ENCODE data around the gene SLC9A9.

SLC9A9 gene

DNA sequence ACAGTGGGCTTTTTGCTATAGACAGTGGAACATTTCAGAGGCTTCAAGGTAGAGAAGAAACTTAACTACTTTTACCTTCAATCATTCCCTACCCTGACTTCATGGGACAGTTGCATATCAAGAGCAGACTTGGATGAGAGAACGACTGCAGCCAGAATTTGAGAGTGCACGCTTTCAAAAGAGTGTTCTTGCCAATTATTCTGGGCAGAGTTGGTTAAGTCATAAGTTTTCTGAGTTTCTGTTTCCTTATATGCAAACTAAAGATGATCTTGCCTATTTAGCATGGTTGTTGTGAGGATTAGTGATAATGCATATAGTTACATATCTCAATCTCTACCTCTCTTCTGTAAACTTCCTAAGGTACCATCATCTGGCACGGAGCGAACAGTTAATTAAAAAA is 7.6 kb downstream of the SLC9A9 start:
- DNase-seq, result no peak

DNA sequence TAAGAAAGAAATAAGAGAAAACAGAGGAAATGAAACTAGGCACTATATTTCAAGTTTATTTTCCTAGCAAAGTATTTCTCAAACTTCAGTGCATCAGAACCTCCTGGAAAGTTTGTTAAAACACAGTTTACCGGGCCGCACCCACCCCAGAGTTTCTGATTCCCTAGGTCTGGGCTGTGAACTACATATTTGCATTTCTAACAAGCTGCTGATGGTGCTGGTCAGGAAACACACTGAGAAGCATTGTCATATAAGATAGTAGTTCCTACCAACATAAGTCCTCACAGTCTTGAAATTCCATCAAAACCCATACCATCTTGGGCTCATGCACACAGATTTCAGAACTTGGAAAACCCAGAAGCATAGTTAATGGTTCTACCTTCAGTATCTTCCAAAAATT is 8.3 kb downstream of the SLC9A9 start:
- no peak for DNase-seq

DNA sequence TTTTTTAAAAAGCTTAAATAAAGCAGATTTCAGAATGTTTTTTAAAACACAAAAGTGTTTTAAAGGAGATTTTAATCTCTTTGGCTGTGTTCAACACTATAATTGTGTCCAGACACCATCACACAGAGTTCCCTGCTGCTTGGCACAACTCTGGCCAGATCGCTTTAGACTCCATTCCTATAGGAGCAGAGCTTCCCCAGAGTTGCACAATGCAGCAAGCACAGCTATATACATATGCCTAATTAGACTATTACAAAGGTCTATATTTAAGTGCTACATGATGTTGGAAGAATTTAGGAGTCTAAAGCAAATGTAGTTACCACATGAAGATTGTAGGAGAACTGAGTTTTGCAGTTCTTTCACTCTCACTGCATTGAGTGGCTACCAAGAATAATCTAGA is 11.2 kb downstream of the SLC9A9 start:
- no peak for DNase-seq

DNA sequence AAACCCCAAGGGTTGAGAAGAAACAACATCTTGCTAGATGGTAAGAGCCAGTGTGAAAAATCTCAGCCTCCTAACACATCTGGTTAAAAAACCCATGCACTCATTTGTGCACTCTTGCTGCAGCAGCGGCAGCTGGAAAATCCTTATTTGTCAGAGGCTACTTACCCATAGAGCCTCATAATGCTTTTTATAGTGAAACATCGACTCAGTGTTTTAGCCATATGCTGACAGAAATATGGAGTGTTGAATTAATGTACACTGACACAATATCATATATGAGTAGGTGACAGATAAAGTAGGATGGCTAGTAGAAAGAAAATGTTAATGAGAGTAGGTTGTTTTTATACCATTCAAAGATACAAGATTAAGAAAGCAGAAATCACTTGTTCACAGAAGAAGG is 13.0 kb downstream of the SLC9A9 start:
- peak; percentile 76 for DNase-seq

DNA sequence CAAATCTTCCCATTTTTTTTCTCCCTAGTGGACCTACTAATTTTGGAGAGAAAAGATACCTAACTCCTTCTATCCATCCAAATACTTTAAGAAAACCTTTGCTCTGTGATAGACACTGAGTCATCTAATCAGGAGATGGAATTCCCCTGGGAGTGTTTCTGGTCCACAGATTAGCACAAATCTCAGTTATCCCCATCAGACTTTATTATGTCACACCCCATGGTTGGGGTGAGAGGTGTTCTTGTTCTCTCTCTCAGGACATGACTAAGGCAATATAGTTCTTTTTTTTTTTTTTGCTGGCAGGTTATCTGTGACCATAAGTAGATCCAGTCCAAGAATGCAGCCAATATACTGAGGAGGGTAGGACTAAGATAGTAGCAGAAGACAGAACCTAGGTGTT is 15.8 kb downstream of the SLC9A9 start:
- DNase-seq, result peak; percentile 67

DNA sequence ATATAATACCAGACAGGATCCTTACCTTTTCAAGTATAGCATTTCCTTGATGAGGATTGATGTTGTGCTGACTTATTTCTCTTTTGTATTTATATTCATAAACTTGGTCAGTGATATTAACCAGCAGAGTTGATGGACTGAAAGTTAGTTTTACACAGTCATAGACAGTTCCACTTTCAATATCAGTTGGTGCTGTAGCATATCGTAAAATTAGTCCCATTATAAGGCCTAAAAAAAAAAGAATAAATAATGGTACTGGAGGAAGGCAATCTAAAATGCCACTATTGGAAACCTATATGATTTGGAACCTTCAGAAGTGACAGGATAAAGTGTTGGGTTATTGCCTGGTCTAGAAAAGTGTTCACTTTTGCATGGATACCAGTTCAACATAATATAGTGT is 16.3 kb downstream of the SLC9A9 start:
- DNase-seq, result peak; percentile 61

DNA sequence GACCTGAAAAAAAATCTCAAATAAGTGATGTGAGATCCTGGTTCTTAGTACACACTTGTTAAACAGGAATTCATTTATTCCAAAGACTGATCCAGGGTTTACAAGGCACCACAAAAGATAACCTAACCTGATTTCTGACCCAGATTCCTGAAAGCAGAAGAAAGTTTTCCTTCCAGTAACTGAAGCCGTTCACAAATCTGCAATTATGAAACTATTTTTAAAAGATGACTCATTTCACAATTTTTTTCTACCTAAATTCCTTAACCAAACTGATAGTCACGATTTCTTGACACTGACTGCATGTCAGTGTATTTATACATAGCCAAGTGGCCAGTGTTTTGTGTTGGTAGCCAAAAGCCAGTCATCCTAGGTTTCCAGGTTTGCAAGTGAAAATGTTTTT is 17.1 kb downstream of the SLC9A9 start:
- peak; percentile 75 for DNase-seq

DNA sequence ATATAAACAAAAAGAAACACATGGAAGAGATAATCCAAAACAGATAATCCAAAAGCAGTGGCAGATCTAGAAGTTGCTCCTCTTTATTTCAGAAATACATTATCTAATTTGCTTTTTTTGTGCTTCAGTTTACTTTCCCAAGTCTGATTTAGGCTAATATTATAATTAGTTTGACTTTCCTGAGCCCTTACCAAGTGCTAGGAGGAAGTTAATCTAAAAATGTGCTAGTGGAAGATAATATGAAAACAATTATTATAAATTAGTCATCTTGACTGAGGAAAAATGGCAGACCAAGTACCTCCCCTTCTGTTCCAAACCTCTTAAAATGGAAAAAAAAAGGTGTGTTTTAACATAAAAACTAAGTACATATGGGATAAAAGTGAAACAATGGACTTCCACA is 17.5 kb downstream of the SLC9A9 start:
- no peak for DNase-seq

DNA sequence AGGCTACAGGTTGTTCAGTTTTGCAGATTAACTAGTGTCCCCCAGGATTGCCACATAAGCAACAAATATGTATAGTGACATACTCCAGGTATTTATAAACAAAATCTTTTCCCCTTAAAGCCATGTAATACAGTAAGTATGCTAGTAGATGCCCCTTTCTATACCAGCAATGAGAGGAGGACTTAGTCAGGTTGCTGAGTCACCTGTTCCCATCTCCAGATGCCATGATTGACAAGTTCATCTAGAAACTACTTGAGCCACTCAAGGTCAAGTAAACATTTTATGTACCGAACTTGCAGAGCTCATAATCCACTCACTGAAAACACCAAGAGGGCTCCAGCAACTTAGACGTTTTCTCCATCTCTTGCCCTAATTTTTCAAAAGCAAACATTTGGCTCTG is 18.2 kb downstream of the SLC9A9 start:
- peak; percentile 58 for DNase-seq

DNA sequence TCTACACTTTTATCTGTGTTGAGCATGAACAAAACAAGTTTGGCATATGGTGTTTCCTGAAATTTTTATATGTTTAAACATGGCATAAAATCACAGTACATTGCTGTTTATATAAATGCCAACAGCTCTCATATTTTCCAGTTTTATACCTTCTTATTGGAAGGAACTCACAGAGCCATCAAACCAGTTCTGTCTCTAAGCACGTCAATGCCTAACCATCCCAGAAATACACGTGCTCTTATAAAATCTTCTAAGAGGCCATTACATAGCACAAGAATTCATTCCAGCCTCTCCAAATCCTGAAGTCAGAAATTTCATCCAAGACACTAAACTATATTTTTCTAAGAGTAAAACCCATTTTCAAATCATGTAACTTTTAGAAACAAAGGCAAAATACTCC is 20.8 kb downstream of the SLC9A9 start:
- no peak for DNase-seq

DNA sequence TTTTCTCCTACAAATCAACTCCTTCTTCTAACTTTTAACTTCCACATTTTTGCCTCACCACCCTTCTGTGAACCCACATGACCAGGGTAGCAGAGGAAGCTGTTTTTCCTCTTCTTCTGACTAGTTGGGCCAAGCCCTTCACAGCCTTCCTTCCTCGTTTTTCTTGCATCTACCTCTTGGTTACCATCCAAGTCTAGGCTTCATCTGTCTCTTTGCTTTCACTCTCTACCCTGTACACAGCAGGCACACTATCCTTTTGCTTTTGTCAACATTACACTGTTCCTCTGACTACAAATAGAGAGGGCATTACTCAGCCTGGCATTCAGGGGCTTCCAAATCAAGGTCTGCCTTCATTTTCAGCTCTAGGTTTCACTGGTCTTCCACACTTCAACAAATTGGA is 22.0 kb downstream of the SLC9A9 start:
- no peak for DNase-seq

DNA sequence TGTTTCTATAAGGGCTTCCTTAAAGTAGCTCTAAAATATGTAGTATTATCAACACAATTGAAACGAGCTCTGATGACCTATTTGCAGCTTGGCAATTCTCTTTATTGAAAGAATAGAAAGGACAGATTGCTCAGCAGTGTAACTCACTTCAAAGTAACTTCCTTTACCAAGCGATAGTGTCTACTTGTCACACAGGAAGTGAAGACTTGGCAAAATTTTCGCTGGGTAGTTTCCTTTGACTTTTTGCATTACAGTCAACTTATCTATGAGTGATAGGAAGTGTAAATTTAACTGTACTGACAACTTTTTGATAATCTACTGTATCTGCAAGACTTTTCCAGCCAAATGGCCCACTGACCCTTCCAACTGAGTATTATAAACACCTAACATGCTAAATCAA is 22.8 kb downstream of the SLC9A9 start:
- DNase-seq, result peak; percentile 78

DNA sequence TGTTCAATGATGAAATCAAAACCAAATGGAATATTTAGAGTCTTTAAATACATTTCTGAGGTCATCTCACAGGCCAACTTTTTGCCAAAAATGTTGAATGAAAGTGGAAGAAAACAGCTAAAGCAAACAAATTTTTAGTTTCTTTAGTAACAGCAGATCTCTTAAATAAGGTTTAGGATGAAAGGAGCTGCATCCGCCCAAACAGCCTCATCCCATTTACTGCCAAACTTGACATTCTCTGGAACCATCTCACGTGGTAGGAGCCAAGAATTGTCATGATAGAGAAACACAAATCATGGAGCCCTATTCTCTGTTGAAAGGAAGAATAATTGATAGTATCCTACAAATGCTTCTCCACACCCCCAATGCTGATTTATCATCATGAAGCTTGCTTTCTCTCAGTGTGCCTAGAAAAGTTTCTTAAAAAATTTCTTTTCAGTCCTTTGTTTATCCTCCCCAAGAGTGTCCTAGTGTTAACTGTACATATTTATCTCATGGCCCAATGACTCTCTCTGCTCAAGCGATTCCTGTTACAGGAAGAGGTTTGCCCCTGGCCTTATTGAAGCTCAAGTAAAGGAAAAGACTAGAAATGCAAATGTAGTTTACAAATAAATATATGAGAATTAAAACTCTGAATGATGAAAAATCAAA is 23.4 kb downstream of the SLC9A9 start:
- no peak for DNase-seq

DNA sequence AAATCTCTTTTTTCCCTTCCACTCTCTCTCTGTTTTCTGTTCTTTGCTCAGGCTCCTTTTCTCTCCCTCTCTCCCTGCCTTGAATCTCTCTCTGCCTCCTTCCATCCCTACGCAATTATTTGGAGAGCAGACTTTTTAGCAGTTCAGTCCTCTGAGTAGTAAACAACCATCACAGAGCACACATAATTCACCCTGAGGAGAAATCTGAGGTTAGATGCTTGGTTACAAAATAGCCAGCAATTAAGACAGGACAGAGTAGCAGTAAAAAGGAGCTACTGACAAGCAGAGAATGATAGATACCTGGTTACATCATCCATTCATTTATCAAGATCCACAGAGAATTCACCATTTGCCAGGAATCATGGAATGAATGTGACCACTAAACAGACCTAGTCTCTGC is 25.5 kb downstream of the SLC9A9 start:
- no peak for DNase-seq

DNA sequence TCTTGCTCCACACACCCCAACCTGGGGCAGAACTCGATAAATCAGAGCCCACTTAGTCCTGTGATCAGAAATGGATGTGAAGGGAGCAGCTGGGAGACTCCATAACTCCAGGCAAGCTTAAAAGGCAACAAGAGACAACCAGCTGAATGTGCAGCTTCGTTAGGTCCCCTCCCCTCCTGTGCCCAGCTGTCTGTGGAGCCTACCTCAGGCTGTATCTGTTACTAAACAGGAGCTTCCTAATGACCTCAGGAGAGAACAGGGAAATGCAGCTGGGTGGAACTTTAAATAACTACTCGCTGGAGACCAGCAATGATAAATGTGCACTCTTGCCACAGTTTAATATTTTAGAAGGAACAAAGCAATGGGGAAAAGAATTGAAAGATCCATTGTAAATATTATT is 25.9 kb downstream of the SLC9A9 start:
- no peak for DNase-seq

DNA sequence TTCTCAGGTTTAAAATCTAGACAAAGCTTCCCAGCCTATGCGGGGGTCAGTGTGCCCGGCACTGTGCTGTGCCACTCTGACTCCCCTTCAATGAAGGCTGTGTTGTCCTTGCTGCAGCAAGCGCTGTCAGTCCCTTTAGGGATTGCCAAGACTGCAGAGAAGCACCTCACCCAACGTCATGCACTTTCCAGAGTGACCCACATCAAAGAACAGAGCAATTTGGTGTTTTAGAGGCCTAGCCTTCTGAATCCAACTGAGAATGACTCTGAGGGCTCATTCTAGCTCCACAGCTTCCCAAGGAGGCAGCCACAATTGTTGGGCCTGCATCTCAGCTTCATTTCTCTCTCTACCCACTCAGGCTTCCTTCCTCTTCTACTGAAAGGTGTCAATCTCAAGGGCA is 26.4 kb downstream of the SLC9A9 start:
- DNase-seq, result no peak

DNA sequence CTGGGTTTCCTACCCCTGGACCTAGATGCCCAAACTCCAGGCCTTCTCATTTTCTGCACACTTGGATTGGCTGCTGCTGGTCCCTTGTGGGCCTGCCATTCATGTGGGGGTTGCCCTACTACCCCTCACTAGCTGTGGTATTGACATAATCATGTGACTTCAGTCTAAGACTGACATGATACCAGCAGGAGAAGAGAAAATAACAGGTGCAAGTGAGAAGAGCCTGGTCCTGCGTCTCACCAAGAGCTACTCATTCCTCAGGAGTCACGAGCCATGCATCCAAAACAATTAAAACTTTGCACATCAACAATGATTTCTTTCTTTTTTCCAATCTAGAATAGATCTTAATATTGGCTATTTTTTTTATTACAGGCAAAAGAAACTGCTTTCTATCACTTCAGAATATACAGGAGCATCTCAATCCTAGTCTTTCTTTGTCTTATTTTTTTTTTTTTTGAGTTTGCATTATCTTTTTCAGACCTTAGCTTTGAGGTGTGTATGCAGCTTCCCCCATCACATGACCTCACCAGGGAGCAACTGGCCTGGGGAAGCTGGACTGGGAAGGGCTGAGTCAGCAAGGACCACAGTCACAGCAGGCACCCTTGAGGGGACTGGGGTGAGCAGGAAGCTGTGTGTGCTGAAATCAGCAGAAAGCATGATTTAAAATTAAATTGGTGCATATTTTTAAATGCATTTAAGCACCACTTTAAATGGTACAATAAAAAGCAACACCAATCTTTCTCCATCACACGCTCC is 27.6 kb downstream of the SLC9A9 start:
- no peak for DNase-seq

DNA sequence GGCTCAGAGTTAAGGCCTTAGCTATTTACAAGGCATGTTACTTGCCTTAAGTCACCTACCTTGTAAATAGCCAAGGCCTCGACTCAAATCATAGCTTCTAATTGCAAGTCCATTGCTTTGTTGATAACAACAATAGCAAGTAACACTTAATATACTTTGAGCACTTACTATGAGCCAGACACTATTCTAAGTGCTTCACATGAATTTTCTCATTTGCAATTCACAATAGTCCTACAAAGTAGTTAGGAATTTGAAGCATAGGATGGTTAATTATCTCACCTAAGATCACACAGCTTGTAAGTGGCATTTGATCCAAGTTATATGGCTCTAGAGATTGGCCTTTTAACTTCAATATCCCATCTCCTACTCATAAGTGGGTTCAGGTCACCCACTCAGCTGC is 28.4 kb downstream of the SLC9A9 start:
- DNase-seq, result no peak

DNA sequence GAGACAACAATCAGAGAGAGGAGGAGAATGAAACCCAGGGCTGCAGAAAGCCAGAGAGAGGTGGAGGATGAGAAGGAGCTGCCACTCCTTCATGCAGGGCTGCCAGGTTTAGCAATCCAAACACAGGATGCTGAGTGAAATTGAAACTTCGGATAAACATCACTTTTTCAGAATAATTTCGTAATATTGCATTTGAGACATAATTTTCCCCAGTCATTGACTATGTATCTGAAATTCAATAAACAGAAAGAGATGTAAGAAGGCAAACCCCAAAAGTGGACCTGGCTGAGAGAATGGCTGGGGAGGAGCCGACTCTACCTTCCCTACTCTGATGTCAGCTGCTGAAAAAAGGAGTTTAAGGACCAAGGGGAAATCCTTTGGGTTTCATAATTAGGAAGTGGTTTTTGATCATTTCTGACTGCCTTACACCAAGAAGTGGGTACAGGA is 33.8 kb downstream of the SLC9A9 start:
- peak; percentile 80 for DNase-seq

DNA sequence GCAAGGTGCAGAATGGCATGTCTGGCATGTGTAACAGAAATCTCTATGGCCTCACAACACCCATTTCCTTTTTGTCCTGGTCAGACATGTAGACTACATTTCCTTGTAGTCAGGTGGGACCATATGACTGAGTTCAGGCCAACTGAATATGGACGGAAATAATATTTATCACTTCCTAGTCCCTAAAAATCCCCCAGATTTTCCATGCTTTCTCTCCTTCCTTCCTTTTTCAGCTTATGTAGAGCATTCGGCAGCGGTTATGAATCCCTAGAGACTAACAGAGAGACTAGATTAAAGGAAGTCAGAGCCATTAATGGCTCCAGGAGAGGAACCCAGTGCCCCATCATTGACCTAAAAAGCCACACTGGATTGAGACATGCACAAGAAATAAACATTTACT is 35.8 kb downstream of the SLC9A9 start:
- no peak for DNase-seq

DNA sequence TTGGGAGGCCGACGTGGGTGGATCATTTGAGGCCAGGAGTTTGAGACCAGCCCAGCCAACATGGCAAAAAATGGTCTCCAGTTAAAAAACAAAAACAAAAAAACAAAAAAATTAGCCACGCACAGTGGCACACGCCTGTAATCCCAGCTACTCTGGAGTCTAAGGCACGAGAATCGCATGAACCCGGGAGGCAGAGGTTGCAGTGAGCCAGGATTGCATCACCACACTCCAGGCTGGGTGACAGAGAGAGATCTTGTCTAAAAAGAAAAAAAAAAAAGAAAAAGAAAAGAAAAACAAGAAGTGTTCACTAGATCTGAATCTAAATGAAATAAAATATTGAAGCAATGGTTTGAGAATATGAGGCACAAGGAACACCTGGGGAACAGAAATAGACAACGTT is 36.7 kb downstream of the SLC9A9 start:
- no peak for DNase-seq

DNA sequence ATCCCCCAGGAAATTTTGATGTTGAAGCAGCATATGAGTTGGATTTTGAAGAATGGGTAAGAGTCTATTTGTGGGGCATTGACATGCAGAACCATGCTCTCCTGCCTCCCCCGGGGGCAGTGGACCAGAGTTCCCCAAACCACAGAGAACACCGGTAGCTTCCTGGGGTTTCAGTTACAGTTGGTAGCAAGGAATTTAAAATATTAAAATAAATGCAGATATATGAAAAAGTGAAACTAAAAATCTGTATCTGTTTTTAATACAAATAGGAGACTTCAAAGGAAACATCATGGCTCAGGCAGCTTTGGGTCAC is 37.4 kb downstream of the SLC9A9 start:
- DNase-seq, result no peak

DNA sequence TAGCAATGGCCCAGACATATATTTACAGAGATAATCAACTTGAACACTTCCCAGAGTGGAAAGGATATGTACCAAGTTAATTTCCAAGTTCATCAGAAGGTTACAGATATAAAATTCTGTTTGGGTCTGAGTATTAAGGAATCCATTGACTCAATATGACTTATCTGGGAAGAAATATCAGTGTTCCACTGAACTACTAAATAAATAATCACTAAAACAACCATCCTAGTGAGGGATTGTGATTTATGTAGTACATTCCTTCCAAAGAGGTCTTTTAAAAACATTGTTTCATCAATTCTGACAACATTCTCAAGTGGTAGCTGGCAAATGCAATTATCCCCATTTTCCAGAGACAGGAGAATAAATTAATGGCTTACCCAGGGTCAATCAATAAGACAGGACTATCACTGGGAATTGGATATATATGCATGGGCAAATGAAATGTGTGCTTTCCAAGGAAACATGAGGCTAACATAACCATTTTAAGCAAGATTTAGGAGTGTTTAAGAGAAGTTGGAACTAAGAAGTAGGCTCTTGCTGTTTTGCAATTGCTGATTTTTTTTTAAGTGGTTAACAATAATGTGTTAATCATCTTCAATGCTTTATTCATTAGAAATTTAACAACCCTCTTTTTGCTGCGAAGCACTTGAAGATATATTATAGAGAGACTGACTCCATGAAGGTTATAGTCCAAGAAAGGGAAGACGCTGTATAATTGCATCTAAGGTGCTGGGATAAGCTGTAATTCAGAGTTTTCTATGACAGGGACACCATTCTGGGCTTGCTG is 37.9 kb downstream of the SLC9A9 start:
- no peak for DNase-seq

DNA sequence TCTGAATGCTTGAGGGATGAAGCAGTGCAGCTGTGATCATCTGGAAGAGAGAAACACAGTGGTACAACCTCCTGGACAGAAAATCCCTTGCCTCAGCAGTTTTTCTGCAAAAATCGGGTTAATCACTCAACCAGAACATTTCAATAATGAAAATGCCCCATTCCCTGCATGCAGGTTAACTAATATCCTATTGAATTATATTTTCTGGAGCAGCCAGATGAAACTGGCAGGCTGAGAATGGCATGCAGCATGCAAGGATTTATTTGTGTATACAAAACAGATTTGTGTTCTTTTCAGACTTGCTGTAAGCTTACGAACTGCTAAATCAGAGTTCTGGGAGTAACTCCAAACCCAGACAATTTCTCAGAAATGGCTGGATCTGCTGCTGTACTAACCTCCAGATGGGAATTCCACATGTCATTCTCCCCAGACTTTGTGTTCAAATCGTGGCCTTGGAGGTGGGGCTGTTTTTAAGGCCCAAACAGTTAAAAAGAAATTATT is 39.1 kb downstream of the SLC9A9 start:
- no peak for DNase-seq
